ENCODE data around the gene PTPRD.

Gene PTPRD

GRCh38 chr9:9992936-9993335 lies 619.9 kb downstream of the PTPRD start:
- Histone ChIP-seq H3K27me3 (ENCODE audit: control insufficient read depth, low read length) (no peaks in the 10 kb centered on the region), H3K4me1 (ENCODE audit: control insufficient read depth, low read length) (no peaks in the 10 kb centered on the region), H3K4me2 (ENCODE audit: low read length) (no peak overlapping the region), H4K20me1 (ENCODE audit: control insufficient read depth, insufficient read depth, low read depth, low read length) (no peaks in the 10 kb centered on the region), H3K36me3 (ENCODE audit: control insufficient read depth, low read length) (no peaks in the 10 kb centered on the region), H3K9me3 (ENCODE audit: control insufficient read depth, insufficient read depth, low read length) (no peaks in the 10 kb centered on the region), H3F3A (ENCODE audit: control insufficient read depth, insufficient read depth) (no peaks in the 10 kb centered on the region), H3K27ac (ENCODE audit: low read depth, low read length) (no peak overlapping the region), H3K79me2 (ENCODE audit: control insufficient read depth, low read length) (no peaks in the 10 kb centered on the region), H3K9me2 (replicated peaks; ENCODE audit: control insufficient read depth, low read length) (no peaks in the 10 kb centered on the region), H3K4me3 (ENCODE audit: low read length) (no peak overlapping the region)
- TF ChIP-seq CTCF (IDR thresholded peaks at IDR 0.05; ENCODE audit: low read depth, low read length, poor library complexity, severe bottlenecking) (no peak), EZH2phosphoT487 (IDR thresholded peaks at IDR 0.05; ENCODE audit: borderline replicate concordance, low read length) (no peak)

- Histone ChIP-seq H3K36me3 (ENCODE audit: control insufficient read depth, low read length) (no peaks in the 10 kb centered on the region), H3K9me3 (ENCODE audit: control insufficient read depth, insufficient read depth, low read length) (no peaks in the 10 kb centered on the region), H3K79me2 (ENCODE audit: control insufficient read depth, low read length) (no peaks in the 10 kb centered on the region), H3K4me1 (ENCODE audit: control insufficient read depth, low read length) (no peaks in the 10 kb centered on the region), H4K20me1 (ENCODE audit: control insufficient read depth, insufficient read depth, low read depth, low read length) (no peaks in the 10 kb centered on the region), H3K27me3 (ENCODE audit: control insufficient read depth, low read length) (peaks cover 2% of the 10 kb centered on the region; the same call in 1 of the 2 replicates), H3K4me2 (ENCODE audit: low read length) (no peak overlapping the region), H3K4me3 (ENCODE audit: low read length) (no peak overlapping the region), H3K9me2 (replicated peaks; ENCODE audit: control insufficient read depth, low read length) (no peaks in the 10 kb centered on the region), H3F3A (ENCODE audit: control insufficient read depth, insufficient read depth) (no peaks in the 10 kb centered on the region), H3K27ac (ENCODE audit: low read depth, low read length) (no peak overlapping the region)
- no peak for TF ChIP-seq EZH2phosphoT487 (IDR thresholded peaks at IDR 0.05; ENCODE audit: borderline replicate concordance, low read length)
- TF ChIP-seq CTCF (IDR thresholded peaks at IDR 0.05; ENCODE audit: low read depth, low read length, poor library complexity, severe bottlenecking): no peak
Observed at GRCh38 chr9:9973062-9973461, 639.7 kb downstream of the PTPRD start.

- no peaks in the 10 kb centered on the region for H3F3A ChIP-seq (ENCODE audit: control insufficient read depth, insufficient read depth)
- H4K20me1 ChIP-seq (ENCODE audit: control insufficient read depth, insufficient read depth, low read depth, low read length): no peaks in the 10 kb centered on the region
- no peaks in the 10 kb centered on the region for H3K9me2 ChIP-seq (replicated peaks; ENCODE audit: control insufficient read depth, low read length)
- H3K79me2 ChIP-seq (ENCODE audit: control insufficient read depth, low read length): no peaks in the 10 kb centered on the region
- TF ChIP-seq CTCF (IDR thresholded peaks at IDR 0.05; ENCODE audit: low read depth, low read length, poor library complexity, severe bottlenecking): no peak
- TF ChIP-seq EZH2phosphoT487 (IDR thresholded peaks at IDR 0.05; ENCODE audit: borderline replicate concordance, low read length): no peak
- no peak overlapping the region for H3K27ac ChIP-seq (ENCODE audit: low read depth, low read length)
- peaks cover 2% of the 10 kb centered on the region; the same call in 1 of the 2 replicates for H3K27me3 ChIP-seq (ENCODE audit: control insufficient read depth, low read length)
- H3K4me2 ChIP-seq (ENCODE audit: low read length): no peak overlapping the region
- no peak overlapping the region for H3K4me3 ChIP-seq (ENCODE audit: low read length)
- no peaks in the 10 kb centered on the region for H3K36me3 ChIP-seq (ENCODE audit: control insufficient read depth, low read length)
- no peaks in the 10 kb centered on the region for H3K4me1 ChIP-seq (ENCODE audit: control insufficient read depth, low read length)
- no peaks in the 10 kb centered on the region for H3K9me3 ChIP-seq (ENCODE audit: control insufficient read depth, insufficient read depth, low read length)
Observed at GRCh38 chr9:9970514-9970913, 642.3 kb downstream of the PTPRD start.

- no peaks in the 10 kb centered on the region for H3K27me3 ChIP-seq (ENCODE audit: control insufficient read depth, low read length)
- H3K79me2 ChIP-seq (ENCODE audit: control insufficient read depth, low read length): no peaks in the 10 kb centered on the region
- no peaks in the 10 kb centered on the region for H3K9me2 ChIP-seq (replicated peaks; ENCODE audit: control insufficient read depth, low read length)
- H4K20me1 ChIP-seq (ENCODE audit: control insufficient read depth, insufficient read depth, low read depth, low read length): no peaks in the 10 kb centered on the region
- no peaks in the 10 kb centered on the region for H3K9me3 ChIP-seq (ENCODE audit: control insufficient read depth, insufficient read depth, low read length)
- H3K27ac ChIP-seq (ENCODE audit: low read depth, low read length): no peak overlapping the region
- no peaks in the 10 kb centered on the region for H3K36me3 ChIP-seq (ENCODE audit: control insufficient read depth, low read length)
- TF ChIP-seq EZH2phosphoT487 (IDR thresholded peaks at IDR 0.05; ENCODE audit: borderline replicate concordance, low read length) (no peak), CTCF (IDR thresholded peaks at IDR 0.05; ENCODE audit: low read depth, low read length, poor library complexity, severe bottlenecking) (no peak)
- no peak overlapping the region for H3K4me3 ChIP-seq (ENCODE audit: low read length)
- H3F3A ChIP-seq (ENCODE audit: control insufficient read depth, insufficient read depth): no peaks in the 10 kb centered on the region
- H3K4me2 ChIP-seq (ENCODE audit: low read length): no peak overlapping the region
- H3K4me1 ChIP-seq (ENCODE audit: control insufficient read depth, low read length): no peaks in the 10 kb centered on the region
Observed at GRCh38 chr9:9963841-9964240, 649.0 kb downstream of the PTPRD start.

Measured in DOHH2 (cell line).